BE2C (cell line): ENCODE results near the gene SMARCA2.

Experiments used
- DNase-seq: peaks from one replicate; pipeline ENCODE4 v3.0.0-alpha.2; 2020
- H3K27me3 ChIP-seq: fragments of 250-450 bp; sonication (Bioruptor Pico); 2 replicates; pipeline ENCODE4 v1.5.1; 2020; ENCODE audit warnings: mild to moderate bottlenecking
- H3K36me3 ChIP-seq: fragments of 250-450 bp; sonication (Bioruptor Pico); 2 replicates; pipeline ENCODE4 v1.5.1; 2020; ENCODE audit warnings: mild to moderate bottlenecking
- H3K4me1 ChIP-seq: fragments of 250-450 bp; sonication (Bioruptor Pico); 2 replicates; pipeline ENCODE4 v1.5.1; 2020
- H3K4me3 ChIP-seq: 2 replicates; pipeline ENCODE4 v1.5.1; 2011; ENCODE audit warnings: low read depth, low read length
- H3K9me3 ChIP-seq: fragments of 250-450 bp; sonication (Bioruptor Pico); 2 replicates; pipeline ENCODE4 v1.5.1; 2020
- TF ChIP-seq, protein P1 (sequence below): IDR thresholded peaks from 2 replicates; pipeline ENCODE4 v1.5.1; 2012; ENCODE audit warnings: mild to moderate bottlenecking, low read depth, low read length

SMARCA2 gene

DNA sequence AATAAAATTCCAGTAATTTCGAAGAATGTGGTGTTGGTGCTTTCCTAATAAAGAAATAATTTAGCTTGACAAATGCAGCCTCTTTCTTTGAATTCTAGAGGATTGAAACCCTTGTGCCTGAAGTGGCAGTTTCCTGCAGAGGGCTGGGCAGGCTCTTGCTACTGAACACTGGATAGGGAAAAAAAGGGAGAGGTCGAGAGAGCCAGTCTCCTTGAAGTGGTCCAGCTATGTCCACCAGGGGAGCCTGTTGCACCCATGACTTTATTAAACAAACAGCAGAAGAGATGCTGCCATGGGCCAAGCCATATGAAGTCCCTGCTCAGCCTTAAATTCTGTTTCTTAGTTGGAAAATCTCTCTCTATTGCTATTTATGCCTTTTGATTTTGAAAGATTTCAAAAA, 178.4 kb downstream of the SMARCA2 start:
- TF ChIP-seq, protein P1, sequence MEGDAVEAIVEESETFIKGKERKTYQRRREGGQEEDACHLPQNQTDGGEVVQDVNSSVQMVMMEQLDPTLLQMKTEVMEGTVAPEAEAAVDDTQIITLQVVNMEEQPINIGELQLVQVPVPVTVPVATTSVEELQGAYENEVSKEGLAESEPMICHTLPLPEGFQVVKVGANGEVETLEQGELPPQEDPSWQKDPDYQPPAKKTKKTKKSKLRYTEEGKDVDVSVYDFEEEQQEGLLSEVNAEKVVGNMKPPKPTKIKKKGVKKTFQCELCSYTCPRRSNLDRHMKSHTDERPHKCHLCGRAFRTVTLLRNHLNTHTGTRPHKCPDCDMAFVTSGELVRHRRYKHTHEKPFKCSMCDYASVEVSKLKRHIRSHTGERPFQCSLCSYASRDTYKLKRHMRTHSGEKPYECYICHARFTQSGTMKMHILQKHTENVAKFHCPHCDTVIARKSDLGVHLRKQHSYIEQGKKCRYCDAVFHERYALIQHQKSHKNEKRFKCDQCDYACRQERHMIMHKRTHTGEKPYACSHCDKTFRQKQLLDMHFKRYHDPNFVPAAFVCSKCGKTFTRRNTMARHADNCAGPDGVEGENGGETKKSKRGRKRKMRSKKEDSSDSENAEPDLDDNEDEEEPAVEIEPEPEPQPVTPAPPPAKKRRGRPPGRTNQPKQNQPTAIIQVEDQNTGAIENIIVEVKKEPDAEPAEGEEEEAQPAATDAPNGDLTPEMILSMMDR, result no peak
- Histone ChIP-seq H3K4me1 (no peaks in the 10 kb centered on the region), H3K4me3 (no peak overlapping the region), H3K27me3 (no peaks in the 10 kb centered on the region), H3K9me3 (no peaks in the 10 kb centered on the region), H3K36me3 (no peaks in the 10 kb centered on the region)
- DNase-seq, result no peak

DNA sequence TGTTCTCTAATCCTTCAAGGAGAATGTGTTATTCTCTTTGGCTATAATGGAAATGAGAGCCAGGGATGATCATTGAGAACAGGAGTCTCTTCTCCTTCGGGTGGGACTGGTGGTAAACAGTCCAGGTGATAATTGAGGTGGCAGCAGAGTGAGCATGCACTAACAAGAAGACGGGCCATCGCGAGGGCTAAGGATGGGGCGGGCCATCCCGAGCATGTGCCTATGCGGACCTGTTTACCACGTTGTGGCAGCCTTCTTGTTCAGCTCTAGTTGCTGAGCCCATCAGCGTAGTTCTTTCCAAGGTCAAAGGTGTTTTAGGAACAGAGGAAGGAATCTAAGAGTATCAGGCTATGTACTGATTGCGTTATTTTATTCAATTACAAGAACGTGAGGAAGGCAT, 180.1 kb downstream of the SMARCA2 start:
- no peaks in the 10 kb centered on the region for H3K36me3 ChIP-seq

DNA sequence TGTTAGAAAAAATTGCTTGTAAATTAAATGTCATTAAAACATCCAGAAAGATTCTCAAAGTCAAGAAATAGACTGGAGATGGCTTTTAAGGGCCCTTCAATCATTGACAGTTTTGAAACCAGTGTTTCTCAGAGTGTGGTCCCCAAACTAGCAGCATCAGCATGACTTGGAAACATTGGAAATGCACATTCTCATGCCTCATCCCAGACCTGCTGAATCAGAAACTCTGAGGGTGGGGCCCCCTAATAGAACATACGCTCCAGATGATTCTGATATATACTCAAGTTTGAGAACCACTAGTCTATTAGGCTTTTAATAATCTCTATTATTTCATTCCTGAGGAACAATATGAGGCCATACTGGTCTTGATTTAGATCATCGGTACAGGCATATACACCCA, 181.6 kb downstream of the SMARCA2 start:
- Histone ChIP-seq H3K36me3 (no peaks in the 10 kb centered on the region), H3K4me3 (no peak overlapping the region), H3K27me3 (no peaks in the 10 kb centered on the region), H3K9me3 (no peaks in the 10 kb centered on the region), H3K4me1 (no peaks in the 10 kb centered on the region)
- TF ChIP-seq, protein P1, result no peak
- no peak for DNase-seq

More for the DNA sequence above, 180.1 kb downstream of the SMARCA2 start:
- Histone ChIP-seq H3K27me3 (no peaks in the 10 kb centered on the region), H3K9me3 (no peaks in the 10 kb centered on the region), H3K4me3 (no peak overlapping the region), H3K4me1 (no peaks in the 10 kb centered on the region)
- TF ChIP-seq, protein P1, result no peak
- DNase-seq, result no peak

DNA sequence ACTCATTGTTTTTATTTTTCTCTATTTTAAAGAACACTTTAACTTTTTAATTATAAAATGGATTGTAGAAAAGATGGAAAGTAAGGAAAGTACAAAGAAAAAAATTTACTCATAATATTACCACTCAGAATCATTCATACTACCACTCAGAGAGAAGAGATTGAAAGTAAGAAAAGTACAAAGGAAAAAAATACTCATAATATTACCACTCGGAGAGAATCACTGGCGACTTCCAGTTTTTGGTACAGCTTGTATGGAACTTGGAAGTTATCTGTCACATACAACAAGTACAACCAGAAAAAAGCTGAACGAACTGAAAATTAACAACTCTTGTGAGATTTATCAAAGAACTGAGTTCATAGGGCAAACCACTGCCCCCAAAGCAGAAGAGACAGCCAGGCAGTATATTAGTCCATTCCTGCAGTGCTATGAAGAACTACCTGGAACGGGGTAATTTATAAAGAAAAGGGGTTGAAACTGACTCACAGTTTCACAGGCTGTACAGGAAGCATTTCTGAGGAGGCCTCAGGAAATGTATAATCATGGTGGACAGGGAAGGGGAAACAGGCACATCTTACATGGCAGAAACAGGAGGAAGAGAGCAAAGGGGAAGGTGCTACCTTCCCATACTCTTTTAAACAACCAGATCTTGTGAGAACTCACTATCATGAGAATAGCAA, 183.9 kb downstream of the SMARCA2 start:
- H3K4me1 ChIP-seq, result no peaks in the 10 kb centered on the region
- TF ChIP-seq, protein P1, result no peak
- H3K36me3 ChIP-seq, result no peaks in the 10 kb centered on the region
- no peak for DNase-seq
- H3K27me3 ChIP-seq, result no peaks in the 10 kb centered on the region
- no peaks in the 10 kb centered on the region for H3K9me3 ChIP-seq
- H3K4me3 ChIP-seq, result no peak overlapping the region

DNA sequence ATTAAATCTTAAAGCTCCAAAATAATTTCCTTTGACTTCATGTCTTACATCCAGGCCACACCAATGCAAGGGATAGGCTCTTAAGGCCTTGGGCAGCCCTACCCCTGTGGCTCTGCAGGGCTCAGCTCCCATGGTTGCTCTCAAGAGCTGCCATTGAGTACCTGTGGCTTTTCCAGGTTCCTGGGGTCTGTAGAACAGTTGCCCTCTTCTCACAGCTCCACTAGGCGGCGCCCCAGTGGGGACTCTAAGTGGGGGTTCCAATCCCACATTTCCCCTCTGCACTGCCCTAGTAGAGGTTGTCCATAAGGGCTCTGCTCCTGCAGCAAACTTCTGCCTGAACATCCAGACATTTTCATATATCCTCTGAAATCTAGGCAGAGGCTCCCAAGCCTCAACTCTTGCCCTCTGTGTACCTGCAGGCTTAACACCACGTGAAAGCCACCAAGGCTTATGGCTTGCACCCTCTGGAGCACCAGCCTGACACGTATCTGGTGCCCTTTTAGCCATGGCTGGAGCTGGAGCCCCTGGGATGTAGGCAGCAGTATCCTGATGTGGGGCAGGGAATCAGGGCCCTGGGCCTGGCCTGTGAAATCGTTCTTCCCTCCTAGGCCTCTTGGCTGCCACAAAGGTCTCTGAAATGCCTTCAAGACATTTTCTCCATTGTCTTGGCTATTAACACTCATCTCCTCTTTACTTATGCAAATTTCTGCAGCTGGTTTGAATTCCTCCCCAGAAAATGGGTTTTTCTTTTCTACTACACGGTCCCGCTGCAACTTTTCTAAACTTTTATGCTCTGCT, 185.1 kb downstream of the SMARCA2 start:
- TF ChIP-seq, protein P1, result peak; percentile 13; the same call in 1 of the 2 replicates
- Histone ChIP-seq H3K4me1 (no peaks in the 10 kb centered on the region), H3K36me3 (no peaks in the 10 kb centered on the region), H3K9me3 (no peaks in the 10 kb centered on the region), H3K4me3 (no peak overlapping the region), H3K27me3 (no peaks in the 10 kb centered on the region)
- DNase-seq, result no peak

DNA sequence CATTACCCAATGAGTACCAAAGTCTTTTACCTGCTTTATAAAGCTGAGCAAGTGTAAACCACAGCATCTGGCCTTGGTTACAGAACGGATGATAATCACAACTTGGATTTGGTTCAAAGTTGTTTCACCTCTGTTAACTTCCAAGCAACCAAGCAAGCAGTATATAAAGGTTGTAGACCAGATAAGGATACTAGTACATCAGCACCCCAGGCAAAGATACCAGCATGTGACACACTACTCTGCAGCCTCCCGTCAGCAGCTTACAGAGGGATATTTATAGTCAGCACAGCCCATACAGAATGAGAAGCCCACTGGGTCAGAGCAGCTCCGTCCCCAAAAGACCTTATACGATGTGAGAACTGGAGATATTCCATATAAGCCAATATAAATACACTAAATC, 193.3 kb downstream of the SMARCA2 start:
- no peak overlapping the region for H3K4me3 ChIP-seq
- H3K4me1 ChIP-seq, result no peaks in the 10 kb centered on the region
- DNase-seq, result no peak

More for the DNA sequence above, 193.3 kb downstream of the SMARCA2 start:
- Histone ChIP-seq H3K9me3 (no peaks in the 10 kb centered on the region), H3K27me3 (no peaks in the 10 kb centered on the region), H3K36me3 (no peaks in the 10 kb centered on the region)
- TF ChIP-seq, protein P1, result no peak
